Measurements from ENCODE around the gene ROR2. TPM values are rescaled to one million over a fixed set of nuclear protein-coding genes. Genes with fewer than 3 reads are reported as not detected.

Gene ROR2
- total and polyA plus RNA-seq, 2 donors (not counting 3 experiments of a cell fraction or from before 2014, with no cell fraction given), result not detected

GRCh38 chr9:91534374-91534773 lies 415.7 kb downstream of the ROR2 start:
- Histone ChIP-seq H3K79me2 (ENCODE audit: control insufficient read depth, insufficient read depth, low read length) (no peaks in the 10 kb centered on the region), H4K20me1 (replicated peaks; ENCODE audit: control insufficient read depth, extremely low read depth, insufficient read depth, low read length) (no peaks in the 10 kb centered on the region), H3K27ac (ENCODE audit: insufficient read depth, low read depth, low read length) (no peak overlapping the region), H3K4me3 (replicated peaks in 1 of 3; ENCODE audit: insufficient read depth in 1 of 3, low read depth in 1 of 3, low read length in 3 of 3) (no peak overlapping the region), H2AFZ (ENCODE audit: low read depth, low read length) (no peak overlapping the region), H3K9ac (replicated peaks; ENCODE audit: extremely low read depth, insufficient read depth, low read length) (no peak overlapping the region), H3K9me3 (replicated peaks; ENCODE audit: control insufficient read depth, insufficient read depth, low read length) (no peaks in the 10 kb centered on the region), H3K36me3 (ENCODE audit: control insufficient read depth in 2 of 2, extremely low read depth in 1 of 2, insufficient read depth in 2 of 2, low read length in 2 of 2) (no peaks in the 10 kb centered on the region), H3K4me2 (ENCODE audit: insufficient read depth, low read length) (no peak overlapping the region), H3K9me1 (replicated peaks; ENCODE audit: control insufficient read depth, extremely low read depth, insufficient read depth, low read length) (no peaks in the 10 kb centered on the region), H3K4me1 (ENCODE audit: control insufficient read depth, extremely low read depth, insufficient read depth, low read length) (no peaks in the 10 kb centered on the region), H3K27me3 (ENCODE audit: control insufficient read depth in 2 of 2, insufficient read depth in 2 of 2, low read length in 2 of 2) (peaks cover 0 to 2% of the 10 kb centered on the region in 2 experiments)
- dilution Hi-C loops (cut with MboI; ENCODE audit: extremely low pct_ligation_motif_present, low sequenced_read_pairs), result no loop called here
- intact Hi-C loops (cut with micrococcal nuclease), result no loop called here
- no peak for TF ChIP-seq EZH2 (IDR thresholded peaks at IDR 0.05; ENCODE audit: borderline replicate concordance, low read depth, low read length, severe bottlenecking)
- TF ChIP-seq GATA2 (IDR thresholded peaks at IDR 0.05; ENCODE audit: insufficient read depth, insufficient read length, low read depth, low read length), result no peak
- TF ChIP-seq, protein P1, sequence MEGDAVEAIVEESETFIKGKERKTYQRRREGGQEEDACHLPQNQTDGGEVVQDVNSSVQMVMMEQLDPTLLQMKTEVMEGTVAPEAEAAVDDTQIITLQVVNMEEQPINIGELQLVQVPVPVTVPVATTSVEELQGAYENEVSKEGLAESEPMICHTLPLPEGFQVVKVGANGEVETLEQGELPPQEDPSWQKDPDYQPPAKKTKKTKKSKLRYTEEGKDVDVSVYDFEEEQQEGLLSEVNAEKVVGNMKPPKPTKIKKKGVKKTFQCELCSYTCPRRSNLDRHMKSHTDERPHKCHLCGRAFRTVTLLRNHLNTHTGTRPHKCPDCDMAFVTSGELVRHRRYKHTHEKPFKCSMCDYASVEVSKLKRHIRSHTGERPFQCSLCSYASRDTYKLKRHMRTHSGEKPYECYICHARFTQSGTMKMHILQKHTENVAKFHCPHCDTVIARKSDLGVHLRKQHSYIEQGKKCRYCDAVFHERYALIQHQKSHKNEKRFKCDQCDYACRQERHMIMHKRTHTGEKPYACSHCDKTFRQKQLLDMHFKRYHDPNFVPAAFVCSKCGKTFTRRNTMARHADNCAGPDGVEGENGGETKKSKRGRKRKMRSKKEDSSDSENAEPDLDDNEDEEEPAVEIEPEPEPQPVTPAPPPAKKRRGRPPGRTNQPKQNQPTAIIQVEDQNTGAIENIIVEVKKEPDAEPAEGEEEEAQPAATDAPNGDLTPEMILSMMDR (IDR thresholded peaks at IDR 0.05; ENCODE audit: extremely low read depth in 1 of 2, insufficient read depth in 1 of 2, low read depth in 1 of 2, low read length in 2 of 2), result no peak
- no peak for TF ChIP-seq MAX (IDR thresholded peaks at IDR 0.05; ENCODE audit: insufficient read depth, insufficient read length)
- TF ChIP-seq FOS (IDR thresholded peaks at IDR 0.05; ENCODE audit: borderline replicate concordance, insufficient read depth, low read length), result no peak
- no peak for TF ChIP-seq POLR2A (IDR thresholded peaks at IDR 0.05; ENCODE audit: low read depth, low read length)
- TF ChIP-seq JUN (IDR thresholded peaks at IDR 0.05; ENCODE audit: borderline replicate concordance, insufficient read depth, insufficient read length, low read depth), result no peak
- no peak for FAIRE-seq
- POLR2A ChIA-PET, result no interaction called here
- no peak for DNase-seq (ENCODE audit: low read depth, low spot score)
- CTCF ChIA-PET, result no interaction called here
- no TSS peak for BruUV-seq (replicated peaks)

Data from endothelial cell of umbilical vein (primary cell).